Tibial artery (tissue), 4 donors: Measurements from ENCODE around the gene EXOC7.

Source experiments
- DNase-seq, 2 donors: peaks; one replicate each; pipeline ENCODE4 v3.0.0-alpha.2; 2019
- H3K27ac ChIP-seq, 2 donors: fragments of 200-600 bp; sonication (generic) in 1 of 2; 1 replicate in 1 of 2; 2 replicates in 1 of 2; pipeline ENCODE4 v1.5.1; 2018 to 2019; ENCODE audit warnings: mild to moderate bottlenecking in 1 of 2
- H3K27me3 ChIP-seq, 2 donors: fragments of 200-600 bp; sonication (generic) in 1 of 2; one replicate each; pipeline versions ENCODE4 v1.5.1 to v1.6.0; 2016 to 2019
- H3K36me3 ChIP-seq, 3 donors: fragments of 200-600 bp; sonication (generic) in 2 of 3; one replicate each; pipeline ENCODE4 v1.5.1; 2016 to 2019; ENCODE audit warnings: mild to moderate bottlenecking in 2 of 3
- H3K4me1 ChIP-seq, 4 donors: fragments of 200-600 bp; sonication (generic) in 2 of 4; 1 replicate in 3 of 4; 2 replicates in 1 of 4; pipeline ENCODE4 v1.5.1; 2016 to 2019
- H3K4me3 ChIP-seq, 2 donors: fragments of 200-600 bp; sonication (generic) in 1 of 2; 1 replicate in 1 of 2; 2 replicates in 1 of 2; pipeline ENCODE4 v1.5.1; 2018 to 2019; ENCODE audit warnings: mild to moderate bottlenecking in 2 of 2
- H3K9me3 ChIP-seq, 3 donors: fragments of 200-600 bp; sonication (generic) in 1 of 3; one replicate each; pipeline ENCODE4 v1.5.1; 2016 to 2019
- intact Hi-C: fragments of 100-400 bp; cut with DNase I; formaldehyde crosslinking; loops from one replicate; pipeline ENCODE4 v1.15.0; 2023; ENCODE audit warnings: low total_unique reads
- TF ChIP-seq, protein P1 (sequence below), 2 experiments: fragments of 200-600 bp in 1 of 2; fragments of 450-650 bp in 1 of 2; IDR thresholded peaks; one replicate each; pipeline ENCODE4 v1.5.1; 2017 to 2019; ENCODE audit warnings: antibody characterized with exemption in 2 of 2, mild to moderate bottlenecking in 1 of 2, moderate library complexity in 1 of 2

EXOC7 gene

DNA sequence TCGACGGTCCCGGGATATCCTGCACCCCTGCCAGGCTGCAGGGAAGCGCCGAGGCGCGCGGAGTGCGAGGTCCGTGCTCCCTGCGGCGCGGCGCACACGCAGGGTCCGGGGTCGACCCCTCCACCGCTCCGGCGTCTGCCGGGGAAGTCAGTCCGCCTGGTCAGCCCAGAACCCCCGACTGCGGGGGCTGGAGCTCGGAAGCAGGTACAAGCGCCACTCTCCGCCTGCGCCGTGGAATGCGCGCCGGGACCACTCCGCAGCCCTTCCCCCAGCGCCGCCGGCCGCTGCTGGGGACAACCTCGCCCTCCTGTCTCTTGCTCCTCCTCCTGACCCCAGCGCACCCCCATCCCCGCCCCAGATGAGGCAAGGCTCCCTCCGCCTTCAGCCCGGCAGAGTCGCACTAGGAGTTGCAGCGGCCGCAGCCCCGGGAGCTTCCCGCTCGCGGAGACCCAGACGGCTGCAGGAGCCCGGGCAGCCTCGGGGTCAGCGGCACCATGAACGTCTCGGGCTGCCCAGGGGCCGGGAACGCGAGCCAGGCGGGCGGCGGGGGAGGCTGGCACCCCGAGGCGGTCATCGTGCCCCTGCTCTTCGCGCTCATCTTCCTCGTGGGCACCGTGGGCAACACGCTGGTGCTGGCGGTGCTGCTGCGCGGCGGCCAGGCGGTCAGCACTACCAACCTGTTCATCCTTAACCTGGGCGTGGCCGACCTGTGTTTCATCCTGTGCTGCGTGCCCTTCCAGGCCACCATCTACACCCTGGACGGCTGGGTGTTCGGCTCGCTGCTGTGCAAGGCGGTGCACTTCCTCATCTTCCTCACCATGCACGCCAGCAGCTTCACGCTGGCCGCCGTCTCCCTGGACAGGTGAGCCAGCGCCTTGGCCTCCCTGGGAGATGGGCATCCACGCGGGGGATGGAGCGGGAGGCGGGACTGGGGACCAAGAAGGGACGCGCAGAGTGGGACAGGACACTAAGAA lies 28.9 kb downstream of the EXOC7 start, which contains the start of gene GALR2:
Gene GALR2 (plus strand): TSS at position 392 of the 974 bp plus-strand sequence. CDS start 103 bp downstream, at position 495.
- peaks cover 0 to 59% (median 46%) of the 10 kb centered on the region in 4 donors for H3K4me1 ChIP-seq
- peaks cover 12 to 64% of the 10 kb centered on the region in 2 donors for H3K27me3 ChIP-seq
- no peak within 1 kb of the TSS for H3K4me3 ChIP-seq
- no peak within 1 kb of the TSS for H3K27ac ChIP-seq
- H3K36me3 ChIP-seq, result peaks cover 0 to 3% (median 0%) of the 10 kb centered on the region in 3 donors
- H3K9me3 ChIP-seq, result no peaks in the 10 kb centered on the region
- TF ChIP-seq, protein P1, sequence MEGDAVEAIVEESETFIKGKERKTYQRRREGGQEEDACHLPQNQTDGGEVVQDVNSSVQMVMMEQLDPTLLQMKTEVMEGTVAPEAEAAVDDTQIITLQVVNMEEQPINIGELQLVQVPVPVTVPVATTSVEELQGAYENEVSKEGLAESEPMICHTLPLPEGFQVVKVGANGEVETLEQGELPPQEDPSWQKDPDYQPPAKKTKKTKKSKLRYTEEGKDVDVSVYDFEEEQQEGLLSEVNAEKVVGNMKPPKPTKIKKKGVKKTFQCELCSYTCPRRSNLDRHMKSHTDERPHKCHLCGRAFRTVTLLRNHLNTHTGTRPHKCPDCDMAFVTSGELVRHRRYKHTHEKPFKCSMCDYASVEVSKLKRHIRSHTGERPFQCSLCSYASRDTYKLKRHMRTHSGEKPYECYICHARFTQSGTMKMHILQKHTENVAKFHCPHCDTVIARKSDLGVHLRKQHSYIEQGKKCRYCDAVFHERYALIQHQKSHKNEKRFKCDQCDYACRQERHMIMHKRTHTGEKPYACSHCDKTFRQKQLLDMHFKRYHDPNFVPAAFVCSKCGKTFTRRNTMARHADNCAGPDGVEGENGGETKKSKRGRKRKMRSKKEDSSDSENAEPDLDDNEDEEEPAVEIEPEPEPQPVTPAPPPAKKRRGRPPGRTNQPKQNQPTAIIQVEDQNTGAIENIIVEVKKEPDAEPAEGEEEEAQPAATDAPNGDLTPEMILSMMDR (IDR thresholded peaks at IDR 0.05), result no peak
- no peak for DNase-seq
- intact Hi-C loops, result no loop called here

DNA sequence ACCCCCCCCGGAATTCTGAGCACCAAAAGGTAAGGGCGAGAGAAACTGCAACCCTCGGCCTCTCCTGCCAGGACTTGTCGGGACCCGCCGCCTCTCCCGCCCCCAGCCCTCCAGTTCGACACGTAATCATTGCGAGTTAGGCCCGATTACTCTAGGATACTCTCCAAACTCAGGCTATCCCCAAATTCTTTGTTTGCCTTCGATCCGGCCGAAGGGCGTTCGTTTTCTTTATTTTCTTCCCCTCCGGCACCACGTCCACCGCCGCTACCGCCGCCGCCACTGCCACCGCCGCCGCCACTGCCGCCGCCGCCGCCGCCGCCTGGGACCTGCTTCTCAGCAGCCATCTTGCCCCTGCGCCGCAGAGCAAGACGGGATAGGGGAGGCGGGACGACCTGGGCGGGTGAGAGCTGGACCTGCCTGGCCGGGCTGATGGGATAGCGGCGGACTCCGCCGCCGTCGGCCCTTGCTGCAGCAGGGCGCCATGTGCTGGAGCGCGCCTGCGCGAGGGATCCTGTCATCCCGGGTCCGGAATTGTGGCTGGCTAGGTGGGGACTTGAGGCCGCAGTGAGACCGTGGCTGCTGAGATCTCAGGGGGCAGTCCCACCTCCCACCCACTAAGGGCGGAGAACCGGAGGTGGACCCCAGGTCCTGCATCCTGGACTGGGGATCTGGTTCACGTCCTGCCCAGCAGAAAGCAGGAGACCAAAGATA lies 31.3 kb downstream of the EXOC7 start, which contains the start of gene SRP68:
Gene SRP68 (minus strand): TSS at position 370 of the 711 bp plus-strand sequence. CDS start 26 bp downstream, at position 344.
- Histone ChIP-seq H3K36me3 (peaks cover 8 to 25% (median 12%) of the 10 kb centered on the region in 3 donors), H3K27ac (peak within 1 kb of the TSS; percentile 75 to 80), H3K4me3 (peak within 1 kb of the TSS; percentile 69 to 83), H3K27me3 (peaks cover 12 to 41% of the 10 kb centered on the region in 2 donors), H3K4me1 (peaks cover 0 to 59% (median 46%) of the 10 kb centered on the region in 4 donors), H3K9me3 (no peaks in the 10 kb centered on the region)
- TF ChIP-seq, protein P1 (IDR thresholded peaks at IDR 0.05), result no peak
- intact Hi-C loops, result no loop called here
- peak; percentile 94 to 95 for DNase-seq

DNA sequence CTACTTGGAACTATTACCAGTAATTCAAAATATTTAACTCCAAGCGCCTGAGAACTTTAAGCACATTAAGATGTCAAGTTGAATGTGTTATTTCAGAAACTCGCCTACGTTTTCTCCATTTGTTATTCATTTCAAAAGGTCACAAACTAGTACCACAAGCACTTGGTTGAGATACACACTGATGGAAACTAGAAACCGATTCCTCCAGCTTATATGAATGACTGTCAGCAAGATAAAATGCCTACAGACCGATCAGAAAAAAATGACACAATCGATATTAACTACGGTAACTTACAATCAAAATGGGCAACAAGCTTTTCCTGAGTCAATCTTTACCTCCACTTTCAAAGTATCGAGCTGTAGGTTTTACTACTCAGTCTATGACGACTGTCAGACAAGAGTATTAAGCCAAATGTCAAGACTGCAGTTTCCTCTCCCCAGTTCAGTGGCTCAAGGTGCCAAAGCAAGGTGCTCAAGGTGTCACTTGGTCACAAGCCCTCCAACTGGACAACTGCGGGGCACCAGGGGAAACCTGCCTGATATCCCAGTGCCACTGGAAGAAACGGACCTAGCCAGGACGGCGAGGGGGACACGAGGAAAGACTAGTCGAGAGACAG lies 31.9 kb downstream of the EXOC7 start:
- TF ChIP-seq, protein P1 (IDR thresholded peaks at IDR 0.05), result no peak
- intact Hi-C loops, result no loop called here
- Histone ChIP-seq H3K9me3 (no peaks in the 10 kb centered on the region), H3K4me3 (peak overlapping the region; percentile 69 to 83), H3K36me3 (peaks cover 15 to 32% (median 18%) of the 10 kb centered on the region in 3 donors), H3K27me3 (peaks cover 10 to 34% of the 10 kb centered on the region in 2 donors), H3K27ac (peak overlapping the region; percentile 75 to 80), H3K4me1 (peaks cover 0 to 52% (median 40%) of the 10 kb centered on the region in 4 donors)
- DNase-seq, result no peak

- Histone ChIP-seq H3K27me3 (no peaks in the 10 kb centered on the region), H3K36me3 (peaks cover 70 to 87% (median 71%) of the 10 kb centered on the region in 3 donors), H3K27ac (no peak overlapping the region), H3K4me1 (peaks cover 0 to 11% (median 6%) of the 10 kb centered on the region in 4 donors), H3K9me3 (no peaks in the 10 kb centered on the region), H3K4me3 (no peak overlapping the region)
- intact Hi-C loops, result no loop called here
- TF ChIP-seq, protein P1 (IDR thresholded peaks at IDR 0.05), result no peak
- no peak for DNase-seq
Observed at GRCh38 chr17:76065775-76066174, 37.8 kb downstream of the EXOC7 start.
